Mesenchymal stem cell (in vitro differentiated cells and primary cell): ENCODE results near the gene PPP1R9A.

Experiments used
- DNase-seq: peaks from one replicate; pipeline ENCODE4 v3.0.0-alpha.2; 2013
- H2AFZ ChIP-seq: one replicate; pipeline ENCODE4 v1.6.1; 2013; ENCODE audit warnings: low read depth, mild to moderate bottlenecking, control low read depth, inconsistent platforms, low read length, moderate library complexity
- H2AK5ac ChIP-seq: 2 replicates; pipeline ENCODE4 v1.6.1; 2013; ENCODE audit warnings: low read length, moderate library complexity, mild to moderate bottlenecking, inconsistent platforms; ENCODE audit not compliant: severe bottlenecking
- H2BK120ac ChIP-seq: one replicate; pipeline ENCODE4 v1.6.1; 2013; ENCODE audit warnings: low read depth, mild to moderate bottlenecking, inconsistent platforms, low read length, moderate library complexity
- H2BK12ac ChIP-seq, 2 experiments: one replicate each; pipeline ENCODE4 v1.6.1; 2013; ENCODE audit warnings: inconsistent platforms in 2 of 2, low read length in 2 of 2, mild to moderate bottlenecking in 2 of 2, moderate library complexity in 2 of 2, control low read depth in 1 of 2
- H2BK15ac ChIP-seq: one replicate; pipeline ENCODE4 v1.6.1; 2013; ENCODE audit warnings: mild to moderate bottlenecking, low read depth, inconsistent platforms; ENCODE audit not compliant: poor library complexity, severe bottlenecking
- H2BK5ac ChIP-seq: 2 replicates; pipeline ENCODE4 v1.6.1; 2013; ENCODE audit warnings: low read depth, mild to moderate bottlenecking, low read length, control low read depth, inconsistent platforms; ENCODE audit not compliant: poor library complexity, severe bottlenecking
- H3K14ac ChIP-seq, 2 experiments: one replicate each; pipeline ENCODE4 v1.6.1; 2013; ENCODE audit warnings: inconsistent platforms in 2 of 2, low read length in 2 of 2, control low read depth in 1 of 2, mild to moderate bottlenecking in 1 of 2, moderate library complexity in 1 of 2
- H3K18ac ChIP-seq, 2 experiments: one replicate each; pipeline ENCODE4 v1.6.1; 2013; ENCODE audit warnings: inconsistent platforms in 2 of 2, low read length in 2 of 2, control low read depth in 1 of 2, low read depth in 1 of 2, mild to moderate bottlenecking in 1 of 2
- H3K23ac ChIP-seq, 2 experiments: one replicate each; pipeline ENCODE4 v1.6.1; 2013; ENCODE audit warnings: inconsistent platforms in 2 of 2, low read length in 2 of 2, mild to moderate bottlenecking in 2 of 2, moderate library complexity in 2 of 2, control low read depth in 1 of 2
- H3K27ac ChIP-seq: 2 replicates; pipeline ENCODE4 v1.5.1; 2013; ENCODE audit warnings: mild to moderate bottlenecking, moderate library complexity, low read length, control low read depth, inconsistent platforms; ENCODE audit not compliant: poor library complexity, severe bottlenecking
- H3K27me3 ChIP-seq, 2 experiments: 2 replicates each; pipeline versions ENCODE4 v1.6.1 to v1.7.0; 2013; ENCODE audit warnings: low read length in 2 of 2, mild to moderate bottlenecking in 2 of 2, moderate library complexity in 2 of 2, control low read depth in 1 of 2, inconsistent platforms in 1 of 2; ENCODE audit not compliant: control insufficient read depth in 1 of 2, insufficient read depth in 1 of 2
- H3K36me3 ChIP-seq, 2 experiments: 2 replicates each; pipeline versions ENCODE4 v1.6.1 to v1.7.0; 2013; ENCODE audit warnings: low read length in 2 of 2, control low read depth in 1 of 2, inconsistent platforms in 1 of 2, low read depth in 1 of 2, mild to moderate bottlenecking in 1 of 2; ENCODE audit not compliant: insufficient read depth in 2 of 2, control insufficient read depth in 1 of 2
- H3K4ac ChIP-seq, 2 experiments: one replicate each; pipeline ENCODE4 v1.6.1; 2013; ENCODE audit warnings: inconsistent platforms in 2 of 2, low read length in 2 of 2, mild to moderate bottlenecking in 2 of 2, moderate library complexity in 2 of 2, control low read depth in 1 of 2, low read depth in 1 of 2
- H3K4me1 ChIP-seq: 2 replicates; pipeline ENCODE4 v1.6.1; 2013; ENCODE audit warnings: low read depth, low read length, control low read depth; ENCODE audit not compliant: control insufficient read depth, insufficient read depth
- H3K4me2 ChIP-seq: 2 replicates; pipeline ENCODE4 v1.6.1; 2013; ENCODE audit warnings: low read length, mild to moderate bottlenecking, inconsistent platforms; ENCODE audit not compliant: poor library complexity, severe bottlenecking
- H3K4me3 ChIP-seq, 2 experiments: 2 replicates each; pipeline versions ENCODE4 v1.5.1 to v1.7.0; 2013; ENCODE audit warnings: low read length in 2 of 2, mild to moderate bottlenecking in 2 of 2, control low read depth in 1 of 2, low read depth in 1 of 2; ENCODE audit not compliant: insufficient read depth in 1 of 2
- H3K79me1 ChIP-seq: replicated peaks from 2 replicates; pipeline ENCODE4 v1.6.1; 2013; ENCODE audit warnings: mild to moderate bottlenecking, control low read depth, low read length, inconsistent platforms; ENCODE audit not compliant: poor library complexity, severe bottlenecking
- H3K9ac ChIP-seq: 2 replicates; pipeline ENCODE4 v1.7.0; 2013; ENCODE audit warnings: mild to moderate bottlenecking, low read length, moderate library complexity
- H3K9me3 ChIP-seq: 2 replicates; pipeline ENCODE4 v1.7.0; 2013; ENCODE audit warnings: mild to moderate bottlenecking, low read length; ENCODE audit not compliant: control insufficient read depth
- H4K8ac ChIP-seq: one replicate; pipeline ENCODE4 v1.6.1; 2013; ENCODE audit warnings: inconsistent platforms, mild to moderate bottlenecking, low read length, moderate library complexity
- H4K91ac ChIP-seq: one replicate; pipeline ENCODE4 v1.6.1; 2013; ENCODE audit warnings: mild to moderate bottlenecking, low read length, inconsistent platforms
- WGBS: methylation state at CpG from one replicate; pipeline ENCODE4 v1.1.7; 2013; ENCODE audit warnings: mixed read lengths; 5-methylcytosine and 5-hydroxymethylcytosine counted together

The PPP1R9A gene

DNA sequence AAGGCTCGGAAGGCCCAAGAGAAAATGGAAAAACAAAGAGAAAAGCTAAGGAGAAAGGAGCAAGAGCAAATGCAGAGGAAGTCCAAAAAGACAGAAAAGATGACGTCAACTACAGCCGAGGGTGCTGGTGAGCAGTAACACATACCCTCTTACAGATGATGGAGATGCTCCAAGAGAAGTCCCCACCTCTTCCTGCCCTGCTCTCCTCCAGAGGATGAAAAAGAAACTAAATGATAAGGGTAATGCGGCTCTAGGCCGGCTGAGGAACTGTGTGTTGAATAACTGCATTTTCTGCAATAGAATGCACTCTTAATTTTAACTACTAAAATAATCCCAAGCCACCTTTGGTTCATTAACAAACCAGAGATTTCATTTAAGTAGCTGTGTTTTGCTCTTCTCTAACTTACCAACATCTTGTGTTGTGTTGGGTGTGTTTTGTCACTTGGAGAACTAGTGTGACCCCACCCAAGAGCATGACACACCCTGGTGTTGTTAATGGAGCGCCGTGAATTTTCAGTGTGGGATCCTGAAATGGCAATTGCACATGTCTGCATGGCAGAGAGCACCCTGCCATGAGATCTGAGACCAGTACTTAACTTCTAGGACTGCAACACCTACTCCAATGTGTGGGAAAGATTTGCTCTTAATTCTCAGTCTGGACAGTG lies 382.9 kb downstream of the PPP1R9A start:
- H3K4me1 ChIP-seq, result no peaks in the 10 kb centered on the region
- H2BK12ac ChIP-seq, result no peak overlapping the region
- no peak overlapping the region for H2BK5ac ChIP-seq
- no peaks in the 10 kb centered on the region for H3K27me3 ChIP-seq
- H3K79me1 ChIP-seq, result no peaks in the 10 kb centered on the region
- no peak overlapping the region for H3K9ac ChIP-seq
- no peak overlapping the region for H3K27ac ChIP-seq
- H3K36me3 ChIP-seq, result peaks cover 0 to 3% of the 10 kb centered on the region in 2 experiments
- no peaks in the 10 kb centered on the region for H3K9me3 ChIP-seq
- no peak overlapping the region for H3K4me2 ChIP-seq
- DNase-seq, result no peak
- H4K8ac ChIP-seq, result no peak overlapping the region
- no peak overlapping the region for H2BK15ac ChIP-seq
- no peak overlapping the region for H2AK5ac ChIP-seq
- no peak overlapping the region for H3K23ac ChIP-seq
- H3K18ac ChIP-seq, result no peak overlapping the region
- no peak overlapping the region for H3K4me3 ChIP-seq
- no peak overlapping the region for H3K4ac ChIP-seq
- H2AFZ ChIP-seq, result no peak overlapping the region
- H4K91ac ChIP-seq, result no peak overlapping the region
- no peak overlapping the region for H2BK120ac ChIP-seq
- 90% methylated on average over 7 of the region's 7 CpGs for WGBS
- H3K14ac ChIP-seq, result no peak overlapping the region

DNA sequence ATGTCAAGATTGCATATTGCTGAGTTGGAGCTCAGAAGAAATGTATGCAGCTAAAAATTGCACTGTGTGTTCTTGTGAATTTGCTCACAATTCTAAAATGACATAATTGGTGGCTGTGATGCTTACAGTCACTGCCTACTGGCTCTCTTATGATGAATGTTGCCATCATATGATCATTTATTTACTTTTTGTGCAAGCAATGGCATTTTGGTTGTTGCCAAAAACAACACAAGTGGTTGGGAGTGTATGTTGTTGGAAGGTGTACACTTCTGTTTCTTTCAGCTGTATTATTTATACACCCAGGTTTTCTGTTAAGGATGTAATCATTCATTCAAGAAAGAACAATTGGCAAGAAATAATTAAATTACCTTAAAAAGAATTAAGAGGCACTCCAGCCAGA lies 388.0 kb downstream of the PPP1R9A start:
- Histone ChIP-seq H3K9ac (no peak overlapping the region), H2AK5ac (no peak overlapping the region), H2AFZ (no peak overlapping the region), H3K9me3 (no peaks in the 10 kb centered on the region), H3K36me3 (peaks cover 0 to 2% of the 10 kb centered on the region in 2 experiments), H3K4me2 (no peak overlapping the region), H3K18ac (no peak overlapping the region), H4K8ac (no peak overlapping the region), H2BK12ac (no peak overlapping the region), H3K4me3 (no peak overlapping the region), H3K27ac (no peak overlapping the region), H3K79me1 (no peaks in the 10 kb centered on the region), H4K91ac (no peak overlapping the region), H2BK5ac (no peak overlapping the region), H2BK120ac (no peak overlapping the region), H2BK15ac (no peak overlapping the region), H3K4me1 (no peaks in the 10 kb centered on the region), H3K23ac (no peak overlapping the region), H3K14ac (no peak overlapping the region), H3K4ac (no peak overlapping the region), H3K27me3 (no peaks in the 10 kb centered on the region)
- no peak for DNase-seq

- Histone ChIP-seq H2BK120ac (no peak overlapping the region), H3K4me2 (no peak overlapping the region), H2AK5ac (no peak overlapping the region), H3K36me3 (no peaks in the 10 kb centered on the region), H3K4me3 (no peak overlapping the region), H3K9me3 (no peaks in the 10 kb centered on the region), H3K27ac (no peak overlapping the region), H3K14ac (no peak overlapping the region), H2BK12ac (no peak overlapping the region), H3K18ac (no peak overlapping the region), H2BK15ac (no peak overlapping the region), H4K8ac (no peak overlapping the region), H2AFZ (no peak overlapping the region), H2BK5ac (no peak overlapping the region), H3K23ac (no peak overlapping the region), H3K9ac (no peak overlapping the region), H3K27me3 (no peaks in the 10 kb centered on the region), H4K91ac (no peak overlapping the region), H3K4me1 (no peaks in the 10 kb centered on the region), H3K4ac (no peak overlapping the region), H3K79me1 (no peaks in the 10 kb centered on the region)
- WGBS, result 96% methylated on average over 4 of the region's 6 CpGs
- no peak for DNase-seq
Measured at GRCh38 chr7:95296456-95296855, 389.1 kb downstream of the PPP1R9A start.

- H2BK15ac ChIP-seq, result no peak overlapping the region
- no peak overlapping the region for H2AK5ac ChIP-seq
- no peaks in the 10 kb centered on the region for H3K79me1 ChIP-seq
- H4K8ac ChIP-seq, result no peak overlapping the region
- no peak overlapping the region for H2BK12ac ChIP-seq
- H2BK5ac ChIP-seq, result no peak overlapping the region
- no peak overlapping the region for H3K23ac ChIP-seq
- no peak overlapping the region for H4K91ac ChIP-seq
- no peak overlapping the region for H3K4me3 ChIP-seq
- no peak overlapping the region for H3K27ac ChIP-seq
- H3K9ac ChIP-seq, result no peak overlapping the region
- H3K14ac ChIP-seq, result no peak overlapping the region
- no peaks in the 10 kb centered on the region for H3K9me3 ChIP-seq
- no peak overlapping the region for H2AFZ ChIP-seq
- no peaks in the 10 kb centered on the region for H3K4me1 ChIP-seq
- H3K18ac ChIP-seq, result no peak overlapping the region
- no peak for DNase-seq
- no peaks in the 10 kb centered on the region for H3K27me3 ChIP-seq
- no peak overlapping the region for H2BK120ac ChIP-seq
- H3K36me3 ChIP-seq, result no peaks in the 10 kb centered on the region
- WGBS, result 88% methylated on average over 1 of the region's 1 CpG
- H3K4ac ChIP-seq, result no peak overlapping the region
- no peak overlapping the region for H3K4me2 ChIP-seq
Measured at GRCh38 chr7:95297041-95297440, 389.6 kb downstream of the PPP1R9A start.
